HepG2 (cell line): Measurements from ENCODE around the gene OVCA2. TPM values are rescaled to one million over a fixed set of nuclear protein-coding genes. Genes with fewer than 3 reads are reported as not detected.

ENCODE experiments used
- AKAP8 ChIP-seq: sonication (generic); formaldehyde crosslinking; IDR thresholded peaks from 2 replicates; pipeline ENCODE4 v1.5.1; 2020; ENCODE audit warnings: mild to moderate bottlenecking, missing genetic modification reagents
- CAMTA2 ChIP-seq: sonication (generic); formaldehyde crosslinking; IDR thresholded peaks from 2 replicates; pipeline ENCODE4 v1.4.0; 2020; ENCODE audit warnings: mild to moderate bottlenecking, missing genetic modification reagents, borderline replicate concordance
- EED ChIP-seq: sonication (generic); formaldehyde crosslinking; IDR thresholded peaks from 2 replicates; pipeline ENCODE4 v1.5.0; 2020; ENCODE audit warnings: mild to moderate bottlenecking, missing genetic modification reagents
- ELF4 ChIP-seq: sonication (generic); formaldehyde crosslinking; IDR thresholded peaks from 2 replicates; pipeline ENCODE4 v1.5.0; 2020; ENCODE audit warnings: missing genetic modification reagents, mild to moderate bottlenecking, moderate library complexity, borderline replicate concordance
- ESRRA ChIP-seq: sonication (generic); formaldehyde crosslinking; IDR thresholded peaks from 2 replicates; pipeline ENCODE4 v1.5.1; 2020; ENCODE audit warnings: mild to moderate bottlenecking, low read depth, missing genetic modification reagents
- GATAD1 ChIP-seq: IDR thresholded peaks from 2 replicates; pipeline ENCODE4 v1.6.1; 2016; ENCODE audit warnings: missing genetic modification reagents, missing compliant biosample characterization
- HNRNPK ChIP-seq: fragments of 200-400 bp; formaldehyde crosslinking; IDR thresholded peaks from 2 replicates; pipeline ENCODE4 v1.6.1; 2018; ENCODE audit warnings: low read length, low read depth, moderate library complexity, mild to moderate bottlenecking; ENCODE audit not compliant: poor library complexity, severe bottlenecking
- KAT8 ChIP-seq: IDR thresholded peaks from 2 replicates; pipeline ENCODE4 v1.6.1; 2016; ENCODE audit warnings: missing genetic modification reagents, missing compliant biosample characterization
- NBN ChIP-seq: fragments of 450-650 bp; conservative IDR thresholded peaks from 2 replicates; pipeline ENCODE4 v1.6.1; 2017
- PRMT3 ChIP-seq: sonication (generic); formaldehyde crosslinking; IDR thresholded peaks from 2 replicates; pipeline ENCODE4 v1.8.1; 2022; ENCODE audit warnings: low read depth, mild to moderate bottlenecking, moderate library complexity, missing genetic modification reagents, borderline replicate concordance
- SOX6 ChIP-seq, 2 experiments: fragments of 450-650 bp in 1 of 2; sonication (generic) in 1 of 2; formaldehyde crosslinking in 1 of 2; IDR thresholded peaks; 2 replicates each; pipeline versions ENCODE4 v1.4.0 to v1.6.1; 2017 to 2020; ENCODE audit warnings: antibody characterized with exemption in 1 of 2, mild to moderate bottlenecking in 1 of 2, missing genetic modification reagents in 1 of 2
- U2AF1 ChIP-seq: fragments of 200-400 bp; formaldehyde crosslinking; optimal IDR thresholded peaks from 2 replicates; pipeline ENCODE3; 2017; ENCODE audit warnings: mild to moderate bottlenecking, low read depth, low read length
- ZBTB21 ChIP-seq: sonication (generic); formaldehyde crosslinking; IDR thresholded peaks from 2 replicates; pipeline ENCODE4 v1.4.0; 2020; ENCODE audit warnings: missing genetic modification reagents
- ZNF235 ChIP-seq: sonication (generic); formaldehyde crosslinking; IDR thresholded peaks from 2 replicates; pipeline ENCODE4 v1.8.1; 2023; ENCODE audit warnings: mild to moderate bottlenecking, missing genetic modification reagents, borderline replicate concordance
- ZNF629 ChIP-seq: sonication (generic); formaldehyde crosslinking; conservative IDR thresholded peaks from 2 replicates; pipeline ENCODE4 v1.5.0; 2020; ENCODE audit warnings: missing genetic modification reagents
- polyA plus RNA-seq, 8 experiments: library from polyadenylated mRNA; depleted of rRNA in 3 of 8; stranded (reverse) in 7 of 8; unstranded in 1 of 8; fragments of >200 nt; fragmentation: Illumina TruSeq in 4 of 8; extraction: Trizol in 4 of 8; gene quantifications; 2 replicates each; pipeline versions ENCODE4 v1.2.1 to v1.2.3, GENCODE V29; 2011 to 2016; ENCODE audit warnings: low read depth in 4 of 8, missing spikeins in 1 of 8, mixed read lengths in 1 of 8; ENCODE audit not compliant: insufficient read depth in 1 of 8
- total RNA-seq, 5 experiments: library from RNA; depleted of rRNA; stranded (reverse); fragments of >200 nt; fragmentation: Illumina TruSeq; extraction: Trizol; gene quantifications; 2 replicates each; pipeline ENCODE4 v1.2.3, GENCODE V29; 2016; ENCODE audit warnings: low read depth in 1 of 5
- TF ChIP-seq, protein P1 (sequence below), 2 experiments: sonication (generic) in 1 of 2; formaldehyde crosslinking in 1 of 2; IDR thresholded peaks; 2 replicates each; pipeline versions ENCODE4 v1.4.0 to v1.6.1; 2016 to 2020; ENCODE audit warnings: borderline replicate concordance in 1 of 2, low read depth in 1 of 2, mild to moderate bottlenecking in 1 of 2, missing genetic modification reagents in 1 of 2
- TF ChIP-seq, protein P2 (sequence below): sonication (generic); formaldehyde crosslinking; IDR thresholded peaks from 2 replicates; pipeline ENCODE4 v1.9.0; 2021; ENCODE audit warnings: missing genetic modification reagents, mild to moderate bottlenecking, borderline replicate concordance
- TF ChIP-seq, protein P3 (sequence below): sonication (generic); formaldehyde crosslinking; IDR thresholded peaks from 2 replicates; pipeline ENCODE4 v1.4.0; 2020; ENCODE audit warnings: missing genetic modification reagents
- TF ChIP-seq, protein P4 (sequence below): sonication (generic); formaldehyde crosslinking; IDR thresholded peaks from 2 replicates; pipeline ENCODE4 v1.4.0; 2020; ENCODE audit warnings: missing genetic modification reagents
- TF ChIP-seq, protein P5 (sequence below): sonication (generic); formaldehyde crosslinking; IDR thresholded peaks from 2 replicates; pipeline ENCODE4 v1.5.1; 2020; ENCODE audit warnings: missing genetic modification reagents, mild to moderate bottlenecking, borderline replicate concordance

The OVCA2 gene
- total and polyA plus RNA-seq, 2 of the 13 experiments (the other 11 are each of a cell fraction or from before 2014, with no cell fraction given), result 23.7 to 28.2 TPM

DNA sequence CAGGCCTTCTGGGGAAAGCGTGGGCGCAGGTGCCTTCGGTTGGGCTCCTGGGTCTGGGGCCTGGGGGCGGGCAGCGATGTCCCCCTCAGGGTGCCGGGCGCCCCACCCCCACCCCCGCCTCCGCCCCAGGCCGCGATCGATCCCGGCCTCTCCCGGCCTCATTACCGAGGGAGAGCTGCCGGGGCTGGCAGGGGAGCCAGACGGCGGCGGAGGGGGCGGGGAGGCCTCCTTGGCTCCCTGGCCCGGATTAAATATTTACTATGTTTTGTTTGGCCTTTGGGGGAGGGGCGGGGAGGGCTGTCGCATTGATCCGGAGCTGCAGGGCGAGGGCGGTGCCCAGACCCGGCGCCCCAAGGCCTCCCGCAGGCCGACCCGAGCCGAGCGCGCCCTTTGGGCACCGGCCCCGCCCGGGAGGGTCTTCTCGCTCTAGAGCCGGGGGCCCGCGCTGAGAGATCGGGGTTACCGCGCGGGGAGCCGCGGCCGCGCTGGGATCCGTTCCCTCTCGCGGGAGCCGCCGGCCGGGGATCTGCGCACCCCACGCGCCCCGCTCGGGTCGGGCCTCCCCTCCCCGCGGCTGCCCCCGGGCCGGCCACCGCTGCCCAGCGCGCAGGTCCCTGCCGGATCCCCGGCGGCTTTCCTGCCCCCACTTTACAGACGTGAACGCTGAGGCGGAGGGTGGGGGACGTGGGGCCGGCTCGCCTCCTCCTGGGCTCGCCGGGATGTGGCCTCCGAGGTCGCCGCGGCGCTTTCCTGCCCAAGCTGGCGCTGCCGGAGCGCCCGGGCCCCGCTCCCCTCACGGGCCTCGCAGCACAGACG is 43.7 kb upstream of the OVCA2 start (continued):
- TF ChIP-seq ZNF235 (CRISPR knock-in tag), result no peak
- TF ChIP-seq U2AF1, result no peak
- TF ChIP-seq SOX6 (IDR thresholded peaks at IDR 0.05), result no peak
- TF ChIP-seq SOX6 (CRISPR knock-in tag; IDR thresholded peaks at IDR 0.05), result peak; percentile 70
- TF ChIP-seq, protein P1, sequence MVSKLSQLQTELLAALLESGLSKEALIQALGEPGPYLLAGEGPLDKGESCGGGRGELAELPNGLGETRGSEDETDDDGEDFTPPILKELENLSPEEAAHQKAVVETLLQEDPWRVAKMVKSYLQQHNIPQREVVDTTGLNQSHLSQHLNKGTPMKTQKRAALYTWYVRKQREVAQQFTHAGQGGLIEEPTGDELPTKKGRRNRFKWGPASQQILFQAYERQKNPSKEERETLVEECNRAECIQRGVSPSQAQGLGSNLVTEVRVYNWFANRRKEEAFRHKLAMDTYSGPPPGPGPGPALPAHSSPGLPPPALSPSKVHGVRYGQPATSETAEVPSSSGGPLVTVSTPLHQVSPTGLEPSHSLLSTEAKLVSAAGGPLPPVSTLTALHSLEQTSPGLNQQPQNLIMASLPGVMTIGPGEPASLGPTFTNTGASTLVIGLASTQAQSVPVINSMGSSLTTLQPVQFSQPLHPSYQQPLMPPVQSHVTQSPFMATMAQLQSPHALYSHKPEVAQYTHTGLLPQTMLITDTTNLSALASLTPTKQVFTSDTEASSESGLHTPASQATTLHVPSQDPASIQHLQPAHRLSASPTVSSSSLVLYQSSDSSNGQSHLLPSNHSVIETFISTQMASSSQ (IDR thresholded peaks at IDR 0.05; ENCODE audit: low read depth), result peak; percentile 92
- TF ChIP-seq, protein P1 (CRISPR knock-in tag; IDR thresholded peaks at IDR 0.05; ENCODE audit: borderline replicate concordance), result peak; percentile 98
- TF ChIP-seq, protein P2, sequence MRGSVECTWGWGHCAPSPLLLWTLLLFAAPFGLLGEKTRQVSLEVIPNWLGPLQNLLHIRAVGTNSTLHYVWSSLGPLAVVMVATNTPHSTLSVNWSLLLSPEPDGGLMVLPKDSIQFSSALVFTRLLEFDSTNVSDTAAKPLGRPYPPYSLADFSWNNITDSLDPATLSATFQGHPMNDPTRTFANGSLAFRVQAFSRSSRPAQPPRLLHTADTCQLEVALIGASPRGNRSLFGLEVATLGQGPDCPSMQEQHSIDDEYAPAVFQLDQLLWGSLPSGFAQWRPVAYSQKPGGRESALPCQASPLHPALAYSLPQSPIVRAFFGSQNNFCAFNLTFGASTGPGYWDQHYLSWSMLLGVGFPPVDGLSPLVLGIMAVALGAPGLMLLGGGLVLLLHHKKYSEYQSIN, result no peak
- TF ChIP-seq PRMT3 (CRISPR knock-in tag), result 0 out of 2 replicates have a peak, but pooled peaks have one; percentile 6
- TF ChIP-seq, protein P3, sequence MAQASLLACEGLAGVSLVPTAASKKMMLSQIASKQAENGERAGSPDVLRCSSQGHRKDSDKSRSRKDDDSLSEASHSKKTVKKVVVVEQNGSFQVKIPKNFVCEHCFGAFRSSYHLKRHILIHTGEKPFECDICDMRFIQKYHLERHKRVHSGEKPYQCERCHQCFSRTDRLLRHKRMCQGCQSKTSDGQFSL (CRISPR knock-in tag), result no peak
- TF ChIP-seq NBN, result no peak
- TF ChIP-seq ZNF629 (CRISPR knock-in tag), result peak; percentile 95
- TF ChIP-seq GATAD1 (CRISPR knock-in tag), result no peak
- no peak for TF ChIP-seq AKAP8 (CRISPR knock-in tag)
- TF ChIP-seq ESRRA (CRISPR knock-in tag), result no peak
- 0 out of 2 replicates have a peak, but pooled peaks have one; percentile 20 for TF ChIP-seq KAT8 (CRISPR knock-in tag)
- no peak for TF ChIP-seq ELF4 (CRISPR knock-in tag)
- no peak for TF ChIP-seq ZBTB21 (CRISPR knock-in tag)
- TF ChIP-seq, protein P4, sequence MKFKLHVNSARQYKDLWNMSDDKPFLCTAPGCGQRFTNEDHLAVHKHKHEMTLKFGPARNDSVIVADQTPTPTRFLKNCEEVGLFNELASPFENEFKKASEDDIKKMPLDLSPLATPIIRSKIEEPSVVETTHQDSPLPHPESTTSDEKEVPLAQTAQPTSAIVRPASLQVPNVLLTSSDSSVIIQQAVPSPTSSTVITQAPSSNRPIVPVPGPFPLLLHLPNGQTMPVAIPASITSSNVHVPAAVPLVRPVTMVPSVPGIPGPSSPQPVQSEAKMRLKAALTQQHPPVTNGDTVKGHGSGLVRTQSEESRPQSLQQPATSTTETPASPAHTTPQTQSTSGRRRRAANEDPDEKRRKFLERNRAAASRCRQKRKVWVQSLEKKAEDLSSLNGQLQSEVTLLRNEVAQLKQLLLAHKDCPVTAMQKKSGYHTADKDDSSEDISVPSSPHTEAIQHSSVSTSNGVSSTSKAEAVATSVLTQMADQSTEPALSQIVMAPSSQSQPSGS (CRISPR knock-in tag), result no peak
- TF ChIP-seq HNRNPK, result peak; percentile 55
- TF ChIP-seq, protein P5, sequence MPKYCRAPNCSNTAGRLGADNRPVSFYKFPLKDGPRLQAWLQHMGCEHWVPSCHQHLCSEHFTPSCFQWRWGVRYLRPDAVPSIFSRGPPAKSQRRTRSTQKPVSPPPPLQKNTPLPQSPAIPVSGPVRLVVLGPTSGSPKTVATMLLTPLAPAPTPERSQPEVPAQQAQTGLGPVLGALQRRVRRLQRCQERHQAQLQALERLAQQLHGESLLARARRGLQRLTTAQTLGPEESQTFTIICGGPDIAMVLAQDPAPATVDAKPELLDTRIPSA (CRISPR knock-in tag), result no peak
- no peak for TF ChIP-seq EED (CRISPR knock-in tag)
- no peak for TF ChIP-seq CAMTA2 (CRISPR knock-in tag)
